HUES64 (cell line): Measurements from ENCODE around the gene CMPK2.

Source experiments
- H3K27ac ChIP-seq: 2 replicates; pipeline ENCODE4 v1.7.0; 2013; ENCODE audit warnings: low read depth, low read length, inconsistent platforms
- H3K27me3 ChIP-seq: 2 replicates; pipeline ENCODE4 v1.6.1; 2013; ENCODE audit warnings: mild to moderate bottlenecking, low read length; ENCODE audit not compliant: insufficient read depth
- H3K36me3 ChIP-seq: 2 replicates; pipeline ENCODE4 v1.6.1; 2013; ENCODE audit warnings: mild to moderate bottlenecking, low read length; ENCODE audit not compliant: insufficient read depth
- H3K4me1 ChIP-seq: 2 replicates; pipeline ENCODE4 v1.6.1; 2013; ENCODE audit warnings: mild to moderate bottlenecking, low read length, moderate library complexity; ENCODE audit not compliant: insufficient read depth
- H3K4me3 ChIP-seq: 2 replicates; pipeline ENCODE4 v1.5.1; 2013; ENCODE audit warnings: mild to moderate bottlenecking, low read length, moderate library complexity
- H3K9ac ChIP-seq: 2 replicates; pipeline ENCODE4 v1.6.1; 2013; ENCODE audit warnings: mild to moderate bottlenecking, low read depth, low read length
- H3K9me3 ChIP-seq: 2 replicates; pipeline ENCODE4 v1.6.1; 2013; ENCODE audit warnings: low read depth, low read length; ENCODE audit not compliant: insufficient read depth
- WGBS: fragments of 150-250, 120-280 bp; methylation state at CpG from one replicate; pipeline ENCODE4 v1.1.7; 2013; ENCODE audit warnings: missing lambda C conversion rate; 5-methylcytosine and 5-hydroxymethylcytosine counted together

The CMPK2 gene

DNA sequence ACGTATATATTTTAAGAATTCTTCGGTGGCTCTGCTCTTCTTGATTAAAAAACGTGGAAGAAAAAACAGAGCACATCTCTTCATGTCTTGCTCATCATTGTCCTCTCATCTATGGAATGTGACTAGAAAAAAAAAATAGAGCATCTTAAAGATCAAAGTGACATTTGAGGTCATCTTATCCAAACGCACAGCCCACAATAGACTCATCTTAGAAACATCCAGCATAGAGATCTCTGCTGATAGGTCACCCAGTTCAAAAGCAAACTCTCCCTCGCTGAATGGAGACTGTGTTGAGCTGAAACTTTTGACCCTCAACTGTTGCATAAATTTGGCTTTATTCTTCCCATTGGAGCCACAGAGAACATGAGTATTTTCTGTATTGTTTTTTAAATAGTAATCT lies 65.2 kb downstream of the CMPK2 start:
- no peaks in the 10 kb centered on the region for H3K9me3 ChIP-seq
- H3K27me3 ChIP-seq, result peaks cover 18% of the 10 kb centered on the region
- no peak overlapping the region for H3K9ac ChIP-seq
- H3K27ac ChIP-seq, result no peak overlapping the region
- no peak overlapping the region for H3K4me3 ChIP-seq
- peaks cover 24% of the 10 kb centered on the region for H3K4me1 ChIP-seq
- WGBS, result 90% methylated on average over 3 of the region's 5 CpGs
- no peaks in the 10 kb centered on the region for H3K36me3 ChIP-seq
